Epithelial cell of proximal tubule (primary cell): ENCODE results near the gene ATF6B. TPM values are rescaled to one million over a fixed set of nuclear protein-coding genes. Genes with fewer than 3 reads are reported as not detected.

Experiments used
- DNase-seq: peaks from one replicate; pipeline ENCODE4 v3.0.0-alpha.2; 2011; ENCODE audit warnings: low read depth
- H3K4me3 ChIP-seq: 2 replicates; pipeline ENCODE4 v1.5.1; 2011; ENCODE audit warnings: low read depth, mild to moderate bottlenecking, low read length
- total RNA-seq: library from RNA; depleted of rRNA; stranded (reverse); fragments of >200 nt; gene quantifications from 2 replicates; pipeline ENCODE4 v1.2.3, GENCODE V29; 2015
- TF ChIP-seq, protein P1 (sequence below): conservative IDR thresholded peaks from 2 replicates; pipeline ENCODE4 v1.5.1; 2012; ENCODE audit warnings: low read depth, mild to moderate bottlenecking, low read length

Gene ATF6B
- total RNA-seq, 1 donor from 2014 or later, result 23.2 TPM

- peak; percentile 37 for DNase-seq
- H3K4me3 ChIP-seq, result no peak overlapping the region
- TF ChIP-seq, protein P1, sequence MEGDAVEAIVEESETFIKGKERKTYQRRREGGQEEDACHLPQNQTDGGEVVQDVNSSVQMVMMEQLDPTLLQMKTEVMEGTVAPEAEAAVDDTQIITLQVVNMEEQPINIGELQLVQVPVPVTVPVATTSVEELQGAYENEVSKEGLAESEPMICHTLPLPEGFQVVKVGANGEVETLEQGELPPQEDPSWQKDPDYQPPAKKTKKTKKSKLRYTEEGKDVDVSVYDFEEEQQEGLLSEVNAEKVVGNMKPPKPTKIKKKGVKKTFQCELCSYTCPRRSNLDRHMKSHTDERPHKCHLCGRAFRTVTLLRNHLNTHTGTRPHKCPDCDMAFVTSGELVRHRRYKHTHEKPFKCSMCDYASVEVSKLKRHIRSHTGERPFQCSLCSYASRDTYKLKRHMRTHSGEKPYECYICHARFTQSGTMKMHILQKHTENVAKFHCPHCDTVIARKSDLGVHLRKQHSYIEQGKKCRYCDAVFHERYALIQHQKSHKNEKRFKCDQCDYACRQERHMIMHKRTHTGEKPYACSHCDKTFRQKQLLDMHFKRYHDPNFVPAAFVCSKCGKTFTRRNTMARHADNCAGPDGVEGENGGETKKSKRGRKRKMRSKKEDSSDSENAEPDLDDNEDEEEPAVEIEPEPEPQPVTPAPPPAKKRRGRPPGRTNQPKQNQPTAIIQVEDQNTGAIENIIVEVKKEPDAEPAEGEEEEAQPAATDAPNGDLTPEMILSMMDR, result peak; percentile 92
Measured at GRCh38 chr6:32118782-32119628, 9.0 kb downstream of the ATF6B start.

DNA sequence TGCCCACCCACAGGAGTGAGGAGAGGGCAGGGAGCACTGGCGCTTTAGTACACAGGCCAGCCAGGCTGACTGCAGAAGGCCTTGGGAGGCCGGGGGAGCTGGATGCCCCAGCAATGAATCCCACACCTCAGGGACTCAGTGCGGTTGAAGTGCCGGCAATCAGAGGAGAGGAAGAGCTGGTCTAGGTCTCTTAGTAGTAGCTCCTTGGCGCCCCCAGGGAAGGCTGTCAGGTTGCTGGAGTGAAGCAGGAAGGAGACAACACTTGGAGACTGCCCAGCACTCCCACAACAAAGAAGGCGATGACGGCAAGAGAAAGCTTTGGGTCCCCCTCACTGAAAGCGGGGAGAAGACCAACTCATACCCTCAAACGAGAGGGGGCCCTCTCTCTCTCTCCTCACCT is 10.6 kb downstream of the ATF6B start:
- H3K4me3 ChIP-seq, result no peak overlapping the region
- DNase-seq, result no peak
- TF ChIP-seq, protein P1, result no peak

- TF ChIP-seq, protein P1, result peak; percentile 41
- no peak overlapping the region for H3K4me3 ChIP-seq
- DNase-seq, result no peak
Measured at GRCh38 chr6:32116674-32117073, 11.4 kb downstream of the ATF6B start.

DNA sequence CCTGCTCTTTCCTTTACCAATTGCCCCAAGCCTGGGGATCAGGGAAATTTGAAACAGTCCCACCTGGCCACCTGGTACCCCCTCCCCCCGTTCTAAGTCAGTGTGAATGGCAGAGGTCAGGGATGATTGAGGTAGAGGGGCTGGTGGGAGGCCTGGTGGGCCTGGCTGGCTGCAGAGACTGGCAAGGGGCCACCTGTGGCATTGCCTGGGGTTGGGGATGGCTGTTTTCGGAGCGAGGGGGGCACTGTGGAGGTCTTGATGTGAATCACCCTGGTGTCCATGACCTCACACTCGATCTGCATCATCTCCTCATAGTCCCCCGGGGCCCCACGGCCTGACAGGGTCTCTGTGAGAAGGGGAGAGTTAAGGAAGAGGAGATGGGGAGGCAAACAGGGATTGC is 12.4 kb downstream of the ATF6B start:
- TF ChIP-seq, protein P1, result no peak
- DNase-seq, result no peak

DNA sequence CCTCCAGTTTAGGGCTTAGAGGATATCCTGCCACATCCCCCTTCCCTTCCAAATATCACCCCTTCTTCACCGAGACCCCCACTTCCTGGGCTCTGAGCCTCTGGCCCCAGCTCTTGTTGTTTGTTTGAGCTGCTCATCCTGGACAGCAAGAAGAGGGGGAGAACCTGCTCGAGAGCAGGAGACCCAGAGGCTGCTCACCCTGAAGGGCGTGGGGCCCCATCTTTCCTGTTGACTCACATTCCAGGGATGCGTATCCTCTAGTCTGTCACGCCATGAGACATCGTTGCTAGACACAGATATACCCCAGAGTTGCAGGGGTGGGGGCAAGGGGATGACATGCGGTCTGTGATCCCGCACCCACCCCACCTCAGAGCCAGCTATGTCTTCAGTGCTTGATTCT is 13.2 kb downstream of the ATF6B start:
- no peak overlapping the region for H3K4me3 ChIP-seq
- DNase-seq, result no peak
- TF ChIP-seq, protein P1, result no peak

More for the DNA sequence above, 12.4 kb downstream of the ATF6B start:
- H3K4me3 ChIP-seq, result no peak overlapping the region

- TF ChIP-seq, protein P1, result peak; percentile 64
- peak; percentile 63 for DNase-seq
Measured at GRCh38 chr6:32113386-32114352, 14.4 kb downstream of the ATF6B start.

More at GRCh38 chr6:32113386-32114352, 14.4 kb downstream of the ATF6B start:
- H3K4me3 ChIP-seq, result no peak overlapping the region
